CD4-positive, CD25-positive, alpha-beta regulatory T cell (primary cell): ENCODE results near the gene KCNJ5. TPM values are rescaled to one million over a fixed set of nuclear protein-coding genes. Genes with fewer than 3 reads are reported as not detected.
A peak's percentile ranks its signal among the peaks of the same experiment; 100 is the strongest.

ENCODE experiments used
- ATAC-seq, 2 donors: fragments of 150-1000 bp; cut with Tn5 transposase; one replicate each; pipeline ENCODE4 v1.10.0; 2021; ENCODE audit warnings: low read depth in 2 of 2, moderate number of reproducible peaks in 2 of 2, moderate library complexity in 1 of 2
- DNase-seq, 3 donors: peaks; one replicate each; pipeline versions ENCODE4 v3.0.0 to v3.0.0-alpha.2; 2012 to 2022; ENCODE audit warnings: mixed read lengths in 1 of 3
- H3K27ac ChIP-seq: one replicate; pipeline ENCODE4 v1.7.0; 2013; ENCODE audit warnings: mild to moderate bottlenecking, low read length; ENCODE audit not compliant: insufficient read depth, poor library complexity, severe bottlenecking
- H3K27me3 ChIP-seq: one replicate; pipeline ENCODE4 v1.7.0; 2013; ENCODE audit warnings: low read length; ENCODE audit not compliant: control insufficient read depth, insufficient read depth
- H3K36me3 ChIP-seq: one replicate; pipeline ENCODE4 v1.7.0; 2013; ENCODE audit warnings: mild to moderate bottlenecking, low read length, moderate library complexity; ENCODE audit not compliant: control insufficient read depth, insufficient read depth
- H3K4me1 ChIP-seq: 2 replicates; pipeline ENCODE4 v1.7.0; 2013; ENCODE audit warnings: mild to moderate bottlenecking, low read length; ENCODE audit not compliant: insufficient read depth, control insufficient read depth, poor library complexity, severe bottlenecking
- H3K4me3 ChIP-seq: one replicate; pipeline ENCODE4 v1.7.0; 2013; ENCODE audit warnings: low read depth, mild to moderate bottlenecking, low read length, moderate library complexity
- H3K9me3 ChIP-seq, 2 experiments: 1 replicate in 1 of 2; 2 replicates in 1 of 2; pipeline ENCODE4 v1.7.0; 2013; ENCODE audit warnings: low read length in 2 of 2, mild to moderate bottlenecking in 1 of 2, moderate library complexity in 1 of 2; ENCODE audit not compliant: control insufficient read depth in 2 of 2
- H3K27ac Mint-ChIP-seq, 3 donors: one replicate each; pipeline ENCODE4 v1.8.0; 2020 to 2022; ENCODE audit warnings: mild to moderate bottlenecking in 3 of 3, mixed read lengths in 3 of 3, moderate library complexity in 2 of 3
- H3K27me3 Mint-ChIP-seq: one replicate; pipeline ENCODE4 v1.8.0; 2022; ENCODE audit warnings: mild to moderate bottlenecking, mixed read lengths
- H3K36me3 Mint-ChIP-seq: one replicate; pipeline ENCODE4 v1.8.0; 2020; ENCODE audit warnings: mixed read lengths
- H3K4me1 Mint-ChIP-seq, 4 donors: one replicate each; pipeline ENCODE4 v1.8.0; 2020 to 2022; ENCODE audit warnings: mixed read lengths in 4 of 4, mild to moderate bottlenecking in 1 of 4
- H3K4me3 Mint-ChIP-seq, 4 donors: one replicate each; pipeline ENCODE4 v1.8.0; 2020 to 2022; ENCODE audit warnings: mild to moderate bottlenecking in 4 of 4, mixed read lengths in 4 of 4, moderate library complexity in 3 of 4
- H3K9me3 Mint-ChIP-seq, 7 donors: one replicate each; pipeline ENCODE4 v1.8.0; 2020 to 2022; ENCODE audit warnings: mixed read lengths in 7 of 7, mild to moderate bottlenecking in 3 of 7, moderate library complexity in 2 of 7
- polyA plus RNA-seq, 4 donors: library from polyadenylated mRNA; unstranded; fragments of 300-500 nt; fragmentation: Illumina TruSeq; gene quantifications; one replicate each; pipeline ENCODE4 v1.2.3, GENCODE V29; 2021
- total RNA-seq: library from RNA; stranded (reverse); gene quantifications from one replicate; pipeline ENCODE4 v1.2.3, GENCODE V29; 2022

KCNJ5 gene
- total RNA-seq (not detected), polyA plus RNA-seq (not detected)

DNA sequence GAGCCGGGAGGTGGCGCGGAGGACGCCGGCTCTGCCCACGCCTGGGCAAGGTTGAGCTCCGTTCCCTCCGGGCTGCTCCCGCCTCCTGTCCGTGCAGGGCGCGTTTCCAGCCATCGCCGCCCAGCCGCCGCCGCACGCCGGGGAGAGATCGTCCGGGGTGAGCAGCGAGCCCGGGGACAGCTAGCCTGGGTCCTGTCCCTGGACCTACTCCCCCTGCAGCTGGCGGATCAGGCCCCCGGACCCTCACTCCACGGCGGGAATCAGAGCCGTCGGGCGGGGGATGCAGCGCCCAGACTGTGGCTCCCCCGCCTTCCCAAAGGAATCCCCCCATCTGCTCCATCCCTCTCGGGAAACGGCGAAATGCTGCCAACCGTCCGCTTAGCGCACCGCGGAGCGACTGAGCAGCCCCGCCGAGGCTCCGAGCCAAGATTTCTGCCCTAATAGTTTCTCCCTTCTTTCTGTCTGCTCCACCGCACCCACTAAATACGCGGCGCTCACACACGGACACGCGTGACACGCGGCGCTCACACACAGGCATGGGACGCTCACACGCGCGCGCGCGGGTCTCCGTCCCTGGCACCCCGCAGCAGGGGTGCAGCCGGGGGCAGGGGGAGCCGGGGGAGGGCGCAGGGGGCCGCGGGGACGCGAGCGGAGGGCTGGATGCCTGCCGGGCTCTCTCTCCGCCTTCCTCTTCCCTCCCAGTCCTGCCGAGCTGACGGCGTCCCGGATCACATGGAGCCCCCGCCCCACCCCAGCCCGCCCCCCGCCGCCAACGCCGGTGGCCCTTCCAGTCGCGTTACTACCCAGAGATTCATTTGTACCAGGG lies at the start of gene KCNJ5:
TSS of gene KCNJ5 (plus strand) at position 814 of the 826 bp plus-strand sequence. CDS start 19,918 bp downstream, outside the sequence.
- DNase-seq (peak in 1 of 3 donors; percentile 9), ATAC-seq (peak in 1 of 2 donors; percentile 40)
- no peaks in the 10 kb centered on the region for H3K36me3 ChIP-seq
- H3K4me3 ChIP-seq = no peak within 1 kb of the TSS
- no peaks in the 10 kb centered on the region for H3K9me3 ChIP-seq
- H3K27ac Mint-ChIP-seq = peak within 1 kb of the TSS in 1 of 3 donors; percentile 20
- H3K4me1 Mint-ChIP-seq = peaks cover 0 to 12% (median 6%) of the 10 kb centered on the region in 4 donors
- peak within 1 kb of the TSS in 3 of 4 donors; percentile 15 to 77 (median 70) for H3K4me3 Mint-ChIP-seq
- peaks cover 76% of the 10 kb centered on the region for H3K27me3 Mint-ChIP-seq
- H3K27ac ChIP-seq = no peak within 1 kb of the TSS
- H3K27me3 ChIP-seq = peaks cover 24% of the 10 kb centered on the region
- H3K4me1 ChIP-seq = peaks cover 9% of the 10 kb centered on the region
- peaks cover 5% of the 10 kb centered on the region for H3K36me3 Mint-ChIP-seq
- H3K9me3 Mint-ChIP-seq = peaks cover 0 to 2% (median 0%) of the 10 kb centered on the region in 7 donors

DNA sequence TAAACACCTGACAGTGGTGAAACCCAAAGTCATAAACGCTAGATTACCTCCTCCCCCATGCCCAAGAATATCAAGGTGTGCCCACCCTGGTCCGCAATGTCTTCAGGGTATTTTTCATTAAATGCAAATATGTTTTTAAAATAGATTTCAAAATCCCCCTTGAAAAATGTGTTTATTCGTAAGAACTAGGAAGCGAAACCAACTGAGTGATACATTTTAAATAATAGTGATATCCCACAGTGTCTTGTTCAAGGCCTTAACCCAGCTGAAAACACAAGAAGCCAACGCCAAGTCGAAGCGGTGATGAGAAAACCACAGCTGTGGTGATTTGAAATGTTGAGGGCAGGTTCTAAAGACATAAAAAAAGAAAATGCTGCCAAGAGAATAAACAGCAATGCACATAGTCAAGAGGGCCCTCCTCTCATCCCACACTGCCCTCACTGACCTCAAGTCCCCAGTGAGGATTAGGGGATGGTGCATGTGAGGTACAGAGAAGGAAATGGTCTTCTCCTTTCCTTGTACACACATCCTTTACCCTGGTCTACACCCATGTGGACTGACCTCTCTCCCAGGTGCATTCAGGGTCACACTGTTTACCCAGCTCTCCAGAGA lies 49.6 kb upstream of the KCNJ5 start:
- no peak for ATAC-seq
- Mint-ChIP-seq H3K27me3 (peaks cover 10% of the 10 kb centered on the region), H3K4me3 (no peak overlapping the region), H3K36me3 (no peaks in the 10 kb centered on the region), H3K4me1 (peaks cover 12 to 61% (median 31%) of the 10 kb centered on the region in 4 donors), H3K9me3 (peaks cover 0 to 2% (median 0%) of the 10 kb centered on the region in 7 donors), H3K27ac (no peak overlapping the region)
- Histone ChIP-seq H3K36me3 (no peaks in the 10 kb centered on the region), H3K4me1 (peaks cover 17% of the 10 kb centered on the region), H3K27ac (no peak overlapping the region), H3K27me3 (no peaks in the 10 kb centered on the region), H3K4me3 (no peak overlapping the region), H3K9me3 (no peaks in the 10 kb centered on the region)
- DNase-seq = no peak

DNA sequence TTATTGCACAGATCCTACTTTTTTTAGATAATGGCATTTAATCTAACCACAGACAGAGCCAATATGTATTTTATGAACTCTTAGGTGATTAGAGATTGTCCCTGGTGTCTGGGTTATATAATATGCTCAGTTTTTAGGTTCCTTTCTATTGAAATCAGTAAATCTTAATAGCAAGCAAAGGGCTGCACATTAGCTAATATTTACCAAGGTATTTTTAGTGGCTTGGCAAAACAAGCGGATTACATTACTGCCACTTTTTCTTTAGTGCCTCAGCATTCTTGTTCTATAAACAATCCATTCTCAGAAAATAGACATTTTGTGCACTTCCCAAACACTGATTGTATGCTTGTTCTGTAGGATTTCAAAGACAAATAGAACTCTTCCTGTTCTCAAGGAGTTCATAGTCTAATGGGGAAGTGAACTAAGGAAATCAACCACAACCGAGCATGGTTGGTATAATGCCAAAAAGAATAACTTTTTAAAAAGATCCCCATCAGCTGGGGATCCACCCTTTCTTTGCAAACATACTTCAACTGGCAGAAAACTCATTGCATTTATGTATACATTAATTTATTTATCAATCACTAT lies 47.9 kb upstream of the KCNJ5 start:
- Histone ChIP-seq H3K4me3 (no peak overlapping the region), H3K27ac (no peak overlapping the region), H3K36me3 (no peaks in the 10 kb centered on the region), H3K4me1 (peaks cover 10% of the 10 kb centered on the region), H3K27me3 (no peaks in the 10 kb centered on the region), H3K9me3 (no peaks in the 10 kb centered on the region)
- Mint-ChIP-seq H3K4me1 (peaks cover 6 to 50% (median 30%) of the 10 kb centered on the region in 4 donors), H3K27me3 (peaks cover 6% of the 10 kb centered on the region), H3K36me3 (no peaks in the 10 kb centered on the region), H3K4me3 (no peak overlapping the region), H3K27ac (no peak overlapping the region), H3K9me3 (peaks cover 0 to 2% (median 0%) of the 10 kb centered on the region in 7 donors)
- no peak for ATAC-seq
- no peak for DNase-seq

DNA sequence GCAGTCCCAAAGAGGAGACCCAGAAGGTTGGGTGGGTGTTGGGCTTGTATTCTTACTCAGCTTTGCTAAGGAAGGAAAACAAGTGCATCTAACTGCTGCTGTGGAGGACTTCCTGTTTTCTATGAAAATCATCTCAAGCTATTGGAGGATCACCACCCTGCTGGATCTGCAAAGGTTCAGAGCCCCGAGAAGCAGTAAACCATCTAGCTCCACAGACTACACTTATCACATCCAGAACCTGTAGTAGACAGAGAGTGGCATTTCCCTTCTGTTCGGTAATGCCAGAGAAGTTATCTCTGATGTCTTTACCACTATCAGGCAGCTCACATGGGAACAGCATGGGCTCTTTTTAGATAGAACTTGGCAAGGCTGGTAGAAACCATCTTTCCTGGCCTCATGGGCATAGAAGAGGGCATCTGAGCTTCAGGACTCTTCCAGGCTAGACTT lies 45.8 kb upstream of the KCNJ5 start:
- peak; percentile 45 to 75 for ATAC-seq
- Histone ChIP-seq H3K4me1 (peaks cover 10% of the 10 kb centered on the region), H3K9me3 (no peaks in the 10 kb centered on the region), H3K27me3 (no peaks in the 10 kb centered on the region), H3K36me3 (no peaks in the 10 kb centered on the region), H3K4me3 (peak overlapping the region; percentile 64), H3K27ac (no peak overlapping the region)
- H3K36me3 Mint-ChIP-seq = no peaks in the 10 kb centered on the region
- H3K27me3 Mint-ChIP-seq = peaks cover 7% of the 10 kb centered on the region
- peak overlapping the region in 1 of 4 donors; percentile 25 for H3K4me3 Mint-ChIP-seq
- DNase-seq = peak in 1 of 3 donors; percentile 80
- H3K27ac Mint-ChIP-seq = peak overlapping the region; percentile 69 to 79 (median 75)
- no peaks in the 10 kb centered on the region for H3K9me3 Mint-ChIP-seq
- peaks cover 0 to 47% (median 25%) of the 10 kb centered on the region in 4 donors for H3K4me1 Mint-ChIP-seq

DNA sequence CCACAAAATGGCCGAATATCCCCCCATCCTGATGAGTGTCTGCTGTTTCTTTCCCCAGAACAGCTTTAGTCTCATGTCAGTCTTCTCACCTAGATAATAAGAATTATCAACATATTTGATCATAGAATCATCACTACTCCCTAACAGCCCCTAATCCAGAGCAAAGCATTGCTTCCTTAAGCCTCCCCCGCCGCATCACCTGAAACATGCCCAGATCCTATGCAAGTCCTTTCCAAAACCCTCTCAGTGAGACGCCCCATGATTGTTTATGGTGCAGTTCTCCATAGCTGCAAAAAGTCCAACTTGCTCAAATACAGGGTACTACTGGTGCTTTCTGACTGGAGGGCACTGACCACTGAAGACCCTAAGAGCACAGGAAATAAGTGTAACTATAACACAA lies 44.2 kb upstream of the KCNJ5 start:
- no peak overlapping the region for H3K27ac ChIP-seq
- no peak overlapping the region for H3K4me3 ChIP-seq
- Mint-ChIP-seq H3K9me3 (no peaks in the 10 kb centered on the region), H3K4me3 (no peak overlapping the region), H3K27me3 (peaks cover 7% of the 10 kb centered on the region), H3K4me1 (peaks cover 0 to 40% (median 18%) of the 10 kb centered on the region in 4 donors), H3K27ac (no peak overlapping the region), H3K36me3 (no peaks in the 10 kb centered on the region)
- DNase-seq = no peak
- H3K4me1 ChIP-seq = peaks cover 10% of the 10 kb centered on the region
- ATAC-seq = no peak
- no peaks in the 10 kb centered on the region for H3K9me3 ChIP-seq
- no peaks in the 10 kb centered on the region for H3K36me3 ChIP-seq
- no peaks in the 10 kb centered on the region for H3K27me3 ChIP-seq

DNA sequence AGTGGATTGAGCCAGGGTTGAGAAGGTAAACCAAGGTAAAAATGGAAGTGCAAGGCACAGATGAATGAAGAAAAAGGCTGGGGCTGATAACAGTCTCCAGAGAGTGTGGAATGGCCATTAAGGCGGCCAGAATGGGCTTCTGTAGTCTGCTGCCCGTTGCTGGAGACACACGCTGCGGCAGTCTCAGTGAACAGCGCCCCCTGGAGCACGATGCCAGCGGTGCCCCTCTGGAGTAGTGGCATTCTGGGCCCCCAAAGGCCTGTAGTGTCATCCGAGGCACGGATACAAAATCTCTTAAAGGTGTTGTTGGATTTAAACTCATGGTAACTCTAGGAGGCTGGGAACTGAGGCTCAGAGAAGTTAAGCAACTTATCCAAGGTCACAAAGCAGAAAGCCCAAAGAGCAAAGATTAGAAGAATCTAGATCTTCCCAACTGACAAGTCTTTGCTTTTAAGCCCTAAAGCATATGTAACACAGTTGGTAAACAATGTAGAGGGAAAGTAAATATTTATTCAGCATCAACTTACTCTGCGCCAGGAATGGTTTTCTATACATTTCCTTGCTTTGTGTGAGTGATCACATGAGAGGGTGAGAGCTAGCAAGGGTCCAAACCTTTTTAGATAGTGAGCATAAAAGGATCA lies 42.2 kb upstream of the KCNJ5 start:
- H3K4me3 Mint-ChIP-seq = no peak overlapping the region
- H3K36me3 Mint-ChIP-seq = no peaks in the 10 kb centered on the region
- H3K36me3 ChIP-seq = no peaks in the 10 kb centered on the region
- no peaks in the 10 kb centered on the region for H3K9me3 Mint-ChIP-seq
- H3K27ac ChIP-seq = no peak overlapping the region
- peaks cover 10% of the 10 kb centered on the region for H3K4me1 ChIP-seq
- ATAC-seq (peak in 1 of 2 donors; percentile 66), DNase-seq (peak; percentile 15 to 50 (median 27))
- peak overlapping the region in 1 of 3 donors; percentile 55 for H3K27ac Mint-ChIP-seq
- no peak overlapping the region for H3K4me3 ChIP-seq
- H3K27me3 ChIP-seq = no peaks in the 10 kb centered on the region
- no peaks in the 10 kb centered on the region for H3K9me3 ChIP-seq
- H3K27me3 Mint-ChIP-seq = peaks cover 4% of the 10 kb centered on the region
- peaks cover 0 to 34% (median 18%) of the 10 kb centered on the region in 4 donors for H3K4me1 Mint-ChIP-seq

DNA sequence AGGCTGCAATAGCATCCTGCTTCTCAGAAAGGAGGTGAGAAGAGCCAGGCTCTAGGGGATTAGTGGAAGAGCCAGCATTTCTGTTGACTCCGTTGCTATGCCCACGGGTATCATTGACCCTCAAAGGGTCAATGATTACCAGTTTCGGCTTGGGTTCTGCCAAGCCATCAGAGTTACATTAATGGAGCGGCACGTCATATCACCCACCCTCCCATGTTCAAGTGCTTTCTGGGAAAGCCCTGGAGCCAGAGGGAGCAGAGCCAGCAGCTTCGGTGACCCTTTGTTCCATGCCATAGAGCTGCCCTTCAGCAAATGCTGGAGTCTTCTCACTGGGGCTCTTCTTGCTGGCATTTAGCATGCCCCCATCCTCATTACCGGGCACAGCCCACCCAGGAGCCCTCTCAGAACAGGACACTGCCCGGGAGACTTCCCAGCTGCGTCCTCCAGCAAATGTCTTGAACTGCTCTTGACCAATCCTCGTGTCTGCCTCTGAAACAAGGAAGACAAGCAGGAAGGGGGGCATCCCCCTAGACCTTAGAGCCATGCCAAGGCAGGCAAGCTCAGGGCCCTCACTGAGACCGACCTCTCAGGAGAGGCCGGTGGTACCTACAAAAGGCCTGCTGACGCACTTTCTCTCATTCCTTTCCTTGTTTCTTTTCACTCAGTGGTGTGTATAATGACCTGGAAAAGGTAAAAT lies 38.7 kb upstream of the KCNJ5 start:
- Histone ChIP-seq H3K4me1 (no peaks in the 10 kb centered on the region), H3K27ac (no peak overlapping the region), H3K36me3 (no peaks in the 10 kb centered on the region), H3K9me3 (no peaks in the 10 kb centered on the region), H3K4me3 (no peak overlapping the region), H3K27me3 (no peaks in the 10 kb centered on the region)
- Mint-ChIP-seq H3K36me3 (no peaks in the 10 kb centered on the region), H3K27ac (no peak overlapping the region), H3K9me3 (no peaks in the 10 kb centered on the region), H3K27me3 (peaks cover 7% of the 10 kb centered on the region), H3K4me1 (peaks cover 0 to 8% (median under 1%) of the 10 kb centered on the region in 4 donors), H3K4me3 (no peak overlapping the region)
- DNase-seq (no peak), ATAC-seq (no peak)
